NCI-H510A (cell line): Measurements from ENCODE around the gene OSBPL5.
"Not testable (repeated sequence)": the region's sequence is repeated elsewhere in the genome, so short reads cannot be mapped to it uniquely, and the experiment has no call there.

ENCODE experiments used
- DNase-seq: peaks from one replicate; lab custom pipeline; 2025; lab: John Stamatoyannopoulos, UW

Gene OSBPL5

GRCh38 chr11:3181725-3182461, 16.8 kb upstream of the OSBPL5 start:
- DNase-seq = no peak

GRCh38 chr11:3180869-3181268, 15.8 kb upstream of the OSBPL5 start:
- DNase-seq = no peak

GRCh38 chr11:3178349-3178748, 13.2 kb upstream of the OSBPL5 start:
- DNase-seq = no peak

GRCh38 chr11:3177931-3178330, 12.8 kb upstream of the OSBPL5 start:
- DNase-seq = no peak

- DNase-seq = no peak
Observed at GRCh38 chr11:3176487-3176886, 11.4 kb upstream of the OSBPL5 start.

- DNase-seq = no peak
Observed at GRCh38 chr11:3175194-3175593, 10.1 kb upstream of the OSBPL5 start.

GRCh38 chr11:3174387-3174786, 9.3 kb upstream of the OSBPL5 start:
- DNase-seq = no peak

GRCh38 chr11:3173795-3174194, 8.7 kb upstream of the OSBPL5 start:
- DNase-seq = no peak

- no peak for DNase-seq
Observed at GRCh38 chr11:3171931-3172560, 6.9 kb upstream of the OSBPL5 start.

- no peak for DNase-seq
Observed at GRCh38 chr11:3170756-3171650, 5.9 kb upstream of the OSBPL5 start.

GRCh38 chr11:3170044-3170755, 5.1 kb upstream of the OSBPL5 start:
- no peak for DNase-seq

GRCh38 chr11:3169255-3170043, 4.3 kb upstream of the OSBPL5 start:
- DNase-seq = no peak

- not testable (repeated sequence) for DNase-seq
Observed at GRCh38 chr11:3168742-3169254, 3.7 kb upstream of the OSBPL5 start.

- DNase-seq = no peak
Observed at GRCh38 chr11:3167143-3168119, 2.3 kb upstream of the OSBPL5 start.

- DNase-seq = no peak
Observed at GRCh38 chr11:3166268-3167142, 1.4 kb upstream of the OSBPL5 start.

- no peak for DNase-seq
Observed at GRCh38 chr11:3165916-3166267, 782 bp upstream of the OSBPL5 start.

- no peak for DNase-seq
Observed at GRCh38 chr11:3164552-3165151, 458 bp downstream of the OSBPL5 start.

- no peak for DNase-seq
Observed at GRCh38 chr11:3164138-3164551, 965 bp downstream of the OSBPL5 start.
